CD4-positive, alpha-beta T cell treated with Interleukin-15 for 4 hours (primary cell): Measurements from ENCODE around the gene NKX6-1.

Experiments used
- DNase-seq: peaks from one replicate; pipeline ENCODE4 v3.0.0-alpha.2; 2020; ENCODE audit warnings: low spot score

The NKX6-1 gene

GRCh38 chr4:84498203-84498934 is 723 bp downstream of the NKX6-1 start:
- no peak for DNase-seq

DNA sequence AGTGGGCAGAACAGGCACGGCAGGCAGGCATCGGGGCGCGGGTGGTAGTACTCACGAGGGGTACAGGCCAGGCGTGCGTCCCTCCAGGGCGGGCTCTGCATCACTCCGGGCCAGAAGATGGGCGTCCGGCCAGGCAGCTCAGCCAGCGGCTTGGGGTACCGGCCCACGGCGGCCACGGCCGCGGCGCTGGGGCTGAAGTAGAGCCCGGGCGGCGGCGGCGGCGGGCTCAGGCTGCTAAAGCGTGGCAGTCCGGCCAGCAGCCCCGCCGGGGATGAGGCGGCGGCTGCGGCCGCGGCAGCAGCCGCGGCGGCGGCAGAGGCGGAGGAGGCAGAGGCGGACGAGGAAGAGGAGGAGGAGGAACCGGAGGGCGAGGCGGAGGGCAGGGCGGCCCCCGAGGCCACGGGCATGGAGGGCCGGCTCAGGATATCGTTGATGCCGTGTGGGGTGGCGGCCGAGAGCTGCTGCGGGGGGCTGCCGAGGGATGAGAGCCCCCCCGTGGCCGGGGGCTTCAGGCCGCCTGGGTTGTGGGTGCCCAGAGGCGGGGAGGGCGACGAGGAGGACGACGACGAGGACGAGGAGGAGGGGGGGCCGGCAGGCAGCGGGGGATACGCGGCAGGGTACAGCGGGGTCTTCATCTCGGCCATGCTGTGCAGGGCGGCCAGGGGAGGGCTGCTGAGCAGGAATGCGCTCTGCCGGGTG is 1.4 kb downstream of the NKX6-1 start:
- no peak for DNase-seq

DNA sequence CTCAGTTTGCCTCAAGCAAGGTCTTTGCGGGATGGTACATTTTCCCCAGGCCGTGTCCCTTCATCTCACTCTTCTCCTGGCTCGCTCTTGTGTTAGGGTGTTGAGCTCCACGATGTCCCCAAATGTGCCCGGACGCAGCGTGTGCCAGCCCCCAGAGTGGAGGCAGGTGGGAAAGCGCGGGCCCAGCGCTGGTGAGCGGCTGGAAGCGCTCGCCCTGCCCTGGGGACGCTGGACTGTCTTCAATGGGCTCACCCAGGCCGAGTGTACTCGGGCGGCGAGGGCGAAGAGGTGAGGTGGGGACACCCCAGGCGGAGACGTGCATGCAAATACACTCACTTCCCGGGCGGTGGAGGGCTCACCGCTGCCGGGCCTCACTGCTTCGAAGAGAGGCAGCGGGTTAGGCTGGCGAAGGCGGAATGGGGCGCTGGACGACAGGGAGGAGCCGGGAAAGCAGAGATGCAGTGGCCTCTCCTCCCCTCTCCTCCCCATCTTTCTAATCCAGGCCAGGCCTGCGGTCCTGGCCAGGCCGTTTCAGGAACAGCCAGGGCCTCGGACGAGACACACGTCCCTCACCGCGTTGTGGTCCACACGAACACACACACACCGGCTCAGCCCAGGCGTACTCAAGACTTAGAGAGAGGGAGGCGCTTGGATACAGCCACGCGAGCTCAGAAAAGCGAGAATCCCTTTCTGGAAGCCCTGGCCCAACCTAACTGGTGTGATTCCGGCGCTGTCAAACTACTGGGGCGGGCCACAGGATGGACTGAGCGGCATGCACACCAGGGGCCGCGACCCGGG is 2.2 kb downstream of the NKX6-1 start:
- no peak for DNase-seq

- DNase-seq = no peak
Observed at GRCh38 chr4:84496331-84496705, 2.8 kb downstream of the NKX6-1 start.

- DNase-seq = no peak
Observed at GRCh38 chr4:84495794-84496261, 3.3 kb downstream of the NKX6-1 start.

DNA sequence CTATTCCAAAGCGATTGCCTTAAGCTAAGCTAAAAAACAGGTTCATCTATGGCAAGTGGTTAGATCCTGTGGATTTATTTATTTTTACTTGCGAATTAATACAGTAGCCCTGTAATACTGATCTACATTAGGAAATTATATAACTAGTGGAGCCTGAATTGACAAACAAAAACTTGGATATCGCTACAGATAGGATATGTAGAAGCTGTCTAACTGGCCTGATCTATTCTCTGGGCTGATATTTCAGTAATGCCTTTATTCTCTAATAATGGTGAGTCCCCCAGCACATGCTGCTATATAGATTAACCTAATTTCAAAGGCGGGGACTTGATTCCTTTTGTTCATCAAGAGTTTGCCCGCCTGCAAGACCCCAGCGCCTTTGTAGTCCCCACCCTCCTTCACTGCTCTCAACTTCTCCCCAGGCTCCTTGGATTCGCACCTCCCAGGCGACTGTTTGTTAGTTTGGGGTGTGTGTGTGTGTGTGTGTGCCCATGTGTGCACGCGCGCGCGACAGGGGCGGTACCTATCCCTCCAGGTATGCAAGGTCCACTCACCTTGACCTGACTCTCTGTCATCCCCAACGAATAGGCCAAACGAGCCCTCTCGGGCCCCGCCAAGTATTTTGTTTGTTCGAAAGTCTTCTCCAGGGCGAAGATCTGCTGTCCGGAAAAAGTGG is 3.8 kb downstream of the NKX6-1 start:
- DNase-seq = no peak

DNA sequence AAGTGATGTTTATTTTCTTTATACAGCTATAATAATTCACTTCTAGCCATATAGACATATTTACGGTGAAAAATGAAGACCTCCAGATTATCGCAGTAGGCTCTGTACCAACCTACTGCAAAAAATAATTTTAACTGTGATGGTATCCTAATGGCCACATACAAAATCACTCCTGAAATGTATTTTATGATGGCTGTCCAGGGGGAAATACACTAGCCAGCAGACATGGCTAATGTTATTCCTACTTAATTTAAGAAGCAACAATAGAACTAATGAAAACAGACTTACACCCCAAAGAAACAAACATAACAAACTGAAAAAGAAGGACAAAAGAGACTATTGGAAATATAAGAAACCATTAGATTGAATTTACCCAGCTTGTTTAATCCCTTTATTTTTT is 4.6 kb downstream of the NKX6-1 start:
- no peak for DNase-seq

DNA sequence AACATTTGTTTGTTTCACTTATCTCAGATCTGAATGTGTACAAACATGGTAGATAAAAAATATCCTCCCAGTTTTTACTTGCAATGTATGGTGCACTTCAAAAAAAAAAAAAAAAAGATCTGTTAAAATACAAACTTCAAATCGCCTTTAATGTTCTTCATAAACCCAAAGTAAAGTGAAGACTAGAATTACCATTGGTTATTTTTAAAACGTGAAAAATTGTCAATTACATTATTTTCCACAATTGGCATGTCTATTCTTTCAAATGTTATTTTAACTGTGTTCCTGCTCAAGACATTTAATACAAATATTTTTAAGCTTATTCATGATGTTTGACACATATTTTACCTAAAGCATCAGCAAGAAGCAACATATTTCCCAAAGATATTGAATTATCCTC is 5.0 kb downstream of the NKX6-1 start:
- DNase-seq = no peak

DNA sequence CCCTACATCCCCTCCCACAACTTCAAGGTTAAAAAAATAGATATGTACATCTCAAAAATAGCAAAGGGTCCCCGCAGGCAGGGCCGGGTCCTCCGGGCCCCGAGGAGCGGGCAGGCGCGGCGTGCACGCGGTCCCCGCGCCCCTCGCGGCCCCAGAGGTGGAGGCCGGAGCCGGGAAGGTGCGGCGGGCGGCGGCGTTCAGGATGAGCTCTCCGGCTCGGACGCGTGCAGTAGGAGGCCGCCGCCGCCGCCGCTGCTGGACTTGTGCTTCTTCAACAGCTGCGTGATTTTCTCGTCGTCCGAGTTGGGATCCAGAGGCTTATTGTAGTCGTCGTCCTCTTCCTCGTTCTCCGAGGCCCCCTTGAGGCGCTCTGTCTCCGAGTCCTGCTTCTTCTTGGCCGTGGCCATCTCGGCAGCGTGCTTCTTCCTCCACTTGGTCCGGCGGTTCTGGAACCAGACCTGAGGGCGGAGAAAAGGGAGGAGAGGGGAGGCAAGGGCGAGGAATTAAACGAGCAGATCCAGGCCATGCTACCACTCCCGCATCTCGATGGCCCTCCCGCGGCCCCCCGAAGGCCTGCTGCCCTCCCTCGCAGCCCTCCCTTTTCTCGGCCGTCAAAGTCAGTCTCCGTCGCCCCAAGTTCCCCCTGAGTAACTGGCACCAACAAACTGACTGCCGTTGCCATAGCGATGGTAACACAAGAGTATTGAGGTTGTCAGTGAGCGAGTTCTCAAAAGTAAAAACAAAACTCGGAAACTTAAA is 5.8 kb downstream of the NKX6-1 start:
- no peak for DNase-seq

DNA sequence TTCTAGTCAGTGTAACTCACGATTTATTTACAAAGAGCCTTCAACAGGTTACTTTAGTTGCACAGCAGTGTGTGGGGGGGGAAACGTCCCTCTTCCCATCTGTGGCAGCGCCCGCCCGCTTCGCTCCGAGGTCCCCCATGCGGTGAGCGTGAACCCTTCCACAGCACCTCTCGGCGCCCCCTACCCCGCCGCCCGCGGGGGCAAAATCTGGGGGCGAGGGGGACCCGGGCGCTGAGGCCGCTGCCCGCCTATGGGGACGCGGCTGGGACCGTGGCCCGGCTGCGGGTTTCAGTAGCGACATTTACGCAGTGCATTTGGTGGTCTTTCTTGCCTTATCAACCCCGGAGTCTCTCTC is 6.4 kb downstream of the NKX6-1 start:
- no peak for DNase-seq

DNA sequence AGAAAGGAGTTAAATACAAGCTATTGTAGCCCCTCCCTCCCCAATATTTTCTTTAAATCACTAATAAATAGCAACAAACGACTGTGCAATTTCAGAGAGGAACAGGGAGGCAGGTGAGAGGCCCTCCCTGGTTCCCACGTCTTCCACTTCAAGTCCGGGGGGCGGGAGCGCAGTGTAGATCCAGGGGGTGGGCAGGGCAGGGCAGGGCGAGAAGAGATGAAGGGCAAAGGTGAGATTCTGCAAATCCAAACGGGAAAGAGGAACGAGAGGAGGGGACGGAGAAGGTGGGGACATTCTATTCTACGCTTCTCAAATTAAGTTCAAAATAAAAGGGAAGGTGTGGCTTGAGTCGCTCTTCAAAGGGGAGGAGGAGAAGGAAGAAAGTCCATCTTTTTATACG is 6.8 kb downstream of the NKX6-1 start:
- DNase-seq = no peak

- DNase-seq = no peak
Observed at GRCh38 chr4:84491481-84491880, 7.6 kb downstream of the NKX6-1 start.

DNA sequence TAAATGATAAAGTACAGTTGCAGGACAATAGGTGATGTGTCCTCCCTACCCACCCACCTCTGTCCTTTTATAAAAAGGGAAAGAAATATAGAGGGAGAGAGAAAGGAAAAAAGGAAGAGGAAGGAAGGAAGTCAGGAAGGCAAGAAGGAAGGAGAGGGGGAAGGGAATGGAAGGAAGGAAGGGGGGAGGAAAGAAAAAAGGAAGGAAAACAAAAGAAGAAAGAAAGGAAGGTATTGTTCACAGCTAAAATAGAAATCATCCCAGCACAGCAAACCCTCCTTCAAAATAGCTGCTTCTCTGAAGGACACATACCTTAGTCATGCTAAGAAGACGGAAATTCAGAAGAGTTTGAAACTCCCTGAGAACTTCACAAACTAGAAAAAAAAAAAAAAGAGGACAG is 8.4 kb downstream of the NKX6-1 start:
- DNase-seq = no peak

DNA sequence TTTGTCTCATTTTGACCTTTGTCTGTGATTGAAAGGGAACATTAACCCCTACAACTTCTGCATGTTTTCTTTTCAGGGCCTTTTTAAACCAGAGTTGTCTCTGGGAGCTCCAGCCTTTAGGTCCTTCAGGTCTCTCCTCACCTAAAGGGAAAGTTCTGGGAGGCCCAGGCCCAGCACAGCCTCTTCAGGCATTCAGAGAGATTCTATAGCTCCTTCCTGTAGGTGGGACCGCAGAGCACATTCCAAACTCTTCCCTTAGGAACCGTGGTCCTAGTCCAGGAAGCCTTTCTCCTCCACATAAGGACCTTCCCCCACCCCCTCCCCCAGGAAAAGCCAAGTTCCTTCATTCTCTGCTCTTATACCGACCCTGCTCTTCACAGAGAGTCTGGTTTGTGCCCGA is 14.9 kb downstream of the NKX6-1 start:
- no peak for DNase-seq

DNA sequence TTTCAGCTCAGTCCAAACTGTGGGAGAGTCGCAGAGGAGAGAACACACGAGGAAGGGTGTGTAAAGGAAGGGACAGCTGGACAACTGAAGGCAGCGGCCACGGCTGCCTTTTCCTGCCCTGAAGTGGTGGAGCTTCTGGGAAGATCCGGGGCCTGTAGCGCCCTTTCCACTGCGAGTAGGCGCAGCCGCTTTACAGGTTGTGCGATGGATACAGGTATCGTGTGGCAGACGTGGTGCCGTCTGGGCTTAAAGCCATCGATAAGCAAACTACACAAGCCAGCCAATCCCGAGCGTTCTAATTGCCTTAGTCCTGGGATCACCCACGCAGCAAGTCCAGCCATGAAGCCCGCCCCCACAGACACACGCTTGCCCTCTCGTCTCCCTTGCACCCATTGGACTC is 15.4 kb downstream of the NKX6-1 start:
- DNase-seq = no peak

- DNase-seq = no peak
Observed at GRCh38 chr4:84482564-84483563, 16.2 kb downstream of the NKX6-1 start.

GRCh38 chr4:84481860-84482245 is 17.2 kb downstream of the NKX6-1 start:
- no peak for DNase-seq

DNA sequence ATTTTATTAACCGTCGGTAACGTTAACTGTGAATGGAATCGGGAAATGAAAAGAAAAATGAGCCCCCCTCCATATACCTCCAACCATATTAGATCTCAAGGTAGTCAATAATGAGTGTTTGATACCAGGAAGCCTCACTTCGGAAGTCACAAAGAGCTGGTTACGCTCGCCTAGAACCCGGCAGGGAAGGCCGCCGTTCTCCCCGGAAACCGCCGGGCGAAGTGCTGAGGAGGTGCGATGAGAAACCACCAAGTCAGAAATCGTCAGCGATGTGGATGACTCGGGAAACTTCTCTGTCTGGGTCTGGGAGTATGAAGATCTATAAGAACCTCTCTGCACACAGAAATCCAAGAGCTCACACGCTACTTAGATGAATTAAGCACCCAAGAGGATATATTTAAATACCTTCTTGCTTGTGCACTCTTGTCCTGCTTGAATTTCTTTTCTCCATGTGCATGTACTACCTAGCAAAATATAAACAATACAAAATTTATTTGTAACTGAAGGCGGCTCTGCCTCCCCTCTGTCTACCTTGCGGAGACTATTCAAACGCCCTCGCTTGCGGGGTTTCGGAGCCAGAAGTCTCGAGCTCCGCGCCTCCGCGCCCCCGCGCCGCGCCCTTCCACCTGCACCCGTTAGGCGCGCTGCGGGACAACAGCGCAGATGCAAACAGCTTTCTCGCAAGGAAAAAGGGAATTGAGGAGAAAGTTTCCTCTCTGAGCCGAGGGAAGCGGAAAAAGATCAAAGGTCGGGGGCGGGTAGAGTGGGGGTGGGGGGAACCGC is 17.8 kb downstream of the NKX6-1 start:
- DNase-seq = no peak

DNA sequence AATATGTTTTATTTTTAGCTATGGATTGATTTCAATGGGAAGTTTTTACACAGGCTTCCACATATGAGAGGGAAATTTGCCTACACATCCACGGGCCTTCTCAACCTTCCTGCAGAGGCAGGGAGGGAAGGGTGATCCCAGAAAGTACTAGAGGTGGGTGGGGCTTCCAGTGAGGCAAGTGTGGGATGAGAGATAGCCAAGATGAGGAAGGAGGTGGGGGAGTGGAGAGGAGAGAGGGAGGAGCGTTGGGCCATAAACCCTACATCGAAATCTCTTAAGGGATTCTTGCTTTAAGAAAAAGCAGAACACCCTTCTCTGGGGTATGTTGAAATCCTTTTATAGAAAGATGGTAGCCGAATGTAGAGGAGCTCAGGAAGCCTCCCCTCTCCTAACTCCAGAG is 19.0 kb downstream of the NKX6-1 start:
- no peak for DNase-seq

DNA sequence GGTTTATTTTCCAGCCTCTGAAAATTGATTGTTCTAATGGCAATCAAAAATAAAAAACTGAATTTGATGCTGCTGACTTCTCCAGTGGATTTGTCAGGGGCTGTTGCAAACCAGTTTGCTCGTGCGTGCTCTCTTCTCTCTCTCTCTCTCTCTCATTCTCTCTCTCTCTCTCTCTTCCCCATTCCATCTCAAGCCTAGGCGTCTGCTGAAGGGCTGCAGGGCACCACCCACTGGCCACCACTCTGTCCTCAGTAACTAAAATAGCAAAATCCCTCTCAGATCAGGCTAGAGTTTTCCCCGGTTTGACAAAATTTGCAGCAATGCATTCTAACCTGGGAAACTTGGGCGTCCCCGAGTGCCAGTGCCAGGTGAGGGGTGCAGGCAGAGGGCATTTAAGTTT is 19.4 kb downstream of the NKX6-1 start:
- no peak for DNase-seq
